Caki2 (cell line): ENCODE measurements around the gene FNDC3B. TPM values are rescaled to one million over a fixed set of nuclear protein-coding genes. Genes with fewer than 3 reads are reported as not detected.

Experiments used
- total RNA-seq: library from RNA; depleted of rRNA; stranded (reverse); fragments of >200 nt; shearing (Covaris generic); gene quantifications from 2 replicates; pipeline ENCODE4 v1.2.3, GENCODE V29; 2014; ENCODE audit warnings: low replicate concordance; rRNA removed

Gene FNDC3B
- total RNA-seq, 1 experiment from 2014 or later = 77.7 TPM

Other genes starting within 250 kb of the FNDC3B start
- 6.4 and 12.2 TPM in 2 replicates for gene PLD1, start 229.1 kb upstream of the FNDC3B start, total RNA-seq
- not detected in 2 replicates for gene TMEM212, start 196.2 kb upstream of the FNDC3B start, total RNA-seq